ENCODE results near the gene BICRA. TPM values are rescaled to one million over a fixed set of nuclear protein-coding genes. Genes with fewer than 3 reads are reported as not detected.

BICRA gene
- total and polyA plus RNA-seq, 9 of the 15 experiments (the other 6 are each of a cell fraction or from before 2014, with no cell fraction given) = 0.01 to 8.8 (median 1.2) TPM

DNA sequence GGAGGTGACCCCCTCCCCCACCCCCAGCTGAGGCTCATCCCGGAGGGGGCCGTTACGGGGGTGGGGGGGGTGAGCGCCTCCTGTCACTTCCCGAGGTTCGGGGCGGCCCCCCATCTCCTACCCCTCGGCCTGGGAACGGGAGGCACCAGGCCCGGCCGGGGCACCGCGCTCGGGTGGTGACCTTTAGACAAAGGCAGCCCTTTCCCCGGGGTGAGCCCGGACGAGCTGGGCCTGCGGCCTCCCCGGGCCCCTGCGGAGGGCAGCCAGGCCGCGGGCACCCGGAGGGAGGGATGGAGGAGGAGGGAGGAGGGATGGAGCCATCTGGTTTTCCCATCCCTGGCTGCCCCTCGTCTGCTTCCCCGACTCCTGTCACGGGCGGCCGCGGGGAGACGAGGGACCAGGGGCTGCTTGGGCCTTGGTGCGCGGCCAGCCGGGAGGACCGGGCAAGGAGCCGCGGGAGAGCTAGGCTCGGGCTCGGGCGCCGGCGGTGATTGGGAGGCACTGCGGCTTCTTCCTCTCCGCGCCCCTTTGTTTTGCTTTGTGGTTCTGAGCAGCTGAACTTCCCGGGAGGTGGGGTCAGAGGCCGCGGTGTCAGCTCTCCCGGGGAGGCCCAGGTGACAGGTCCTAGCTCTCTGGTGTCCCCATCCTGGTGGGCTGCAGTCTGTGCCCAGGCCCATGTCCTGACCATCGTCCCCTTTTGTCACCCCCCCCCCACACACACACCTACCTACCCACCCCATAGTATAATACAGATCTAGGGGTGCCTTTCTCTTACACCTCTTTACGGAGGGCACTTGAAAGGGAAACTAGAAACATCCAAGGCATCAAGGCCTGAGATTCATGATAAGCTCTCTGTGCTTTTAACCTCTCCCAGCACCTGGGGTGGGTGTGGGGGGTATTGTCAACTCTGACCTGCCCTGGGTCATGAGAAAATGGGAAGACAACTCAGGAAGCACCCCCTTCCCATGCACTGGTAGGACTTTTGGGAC is 1.3 kb downstream of the BICRA start (continued):
- TF ChIP-seq, protein P1, sequence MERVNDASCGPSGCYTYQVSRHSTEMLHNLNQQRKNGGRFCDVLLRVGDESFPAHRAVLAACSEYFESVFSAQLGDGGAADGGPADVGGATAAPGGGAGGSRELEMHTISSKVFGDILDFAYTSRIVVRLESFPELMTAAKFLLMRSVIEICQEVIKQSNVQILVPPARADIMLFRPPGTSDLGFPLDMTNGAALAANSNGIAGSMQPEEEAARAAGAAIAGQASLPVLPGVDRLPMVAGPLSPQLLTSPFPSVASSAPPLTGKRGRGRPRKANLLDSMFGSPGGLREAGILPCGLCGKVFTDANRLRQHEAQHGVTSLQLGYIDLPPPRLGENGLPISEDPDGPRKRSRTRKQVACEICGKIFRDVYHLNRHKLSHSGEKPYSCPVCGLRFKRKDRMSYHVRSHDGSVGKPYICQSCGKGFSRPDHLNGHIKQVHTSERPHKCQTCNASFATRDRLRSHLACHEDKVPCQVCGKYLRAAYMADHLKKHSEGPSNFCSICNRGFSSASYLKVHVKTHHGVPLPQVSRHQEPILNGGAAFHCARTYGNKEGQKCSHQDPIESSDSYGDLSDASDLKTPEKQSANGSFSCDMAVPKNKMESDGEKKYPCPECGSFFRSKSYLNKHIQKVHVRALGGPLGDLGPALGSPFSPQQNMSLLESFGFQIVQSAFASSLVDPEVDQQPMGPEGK (CRISPR knock-in tag; IDR thresholded peaks at IDR 0.05; ENCODE audit: borderline replicate concordance) = no peak
- TF ChIP-seq PHB (CRISPR knock-in tag; IDR thresholded peaks at IDR 0.05) (0 out of 2 replicates have a peak, but pooled peaks have one; percentile 52), KDM5B (IDR thresholded peaks at IDR 0.05; ENCODE audit: insufficient replicate concordance, low read depth, low read length) (peak; percentile 27), POLR2B (IDR thresholded peaks at IDR 0.05; ENCODE audit: low read depth, partially characterized antibody) (no peak), HMGN3 (IDR thresholded peaks at IDR 0.05; ENCODE audit: borderline replicate concordance, extremely low read depth, insufficient read length, low read depth, low read length) (peak; percentile 24), HCFC1 (IDR thresholded peaks at IDR 0.05; ENCODE audit: low read depth, low read length) (no peak), SRSF7 (optimal IDR thresholded peaks at IDR 0.05; ENCODE audit: low read depth, low read length) (peak; percentile 44), CCNT2 (IDR thresholded peaks at IDR 0.05; ENCODE audit: borderline replicate concordance, extremely low read depth, insufficient read length, low read depth, low read length) (peak; percentile 17), HDAC2 (IDR thresholded peaks at IDR 0.05) (no peak), RB1 (IDR thresholded peaks at IDR 0.05; ENCODE audit: low read depth) (peak; percentile 27; the same call in 1 of the 2 replicates), PHF8 (IDR thresholded peaks at IDR 0.05; ENCODE audit: borderline replicate concordance, low read length) (peak; percentile 27; the same call in 1 of the 2 replicates), ZNF263 (CRISPR knock-in tag; IDR thresholded peaks at IDR 0.05; ENCODE audit: borderline replicate concordance) (peak; percentile 94), ZKSCAN1 (IDR thresholded peaks at IDR 0.05; ENCODE audit: low read depth, low read length) (no peak), RUNX1 (IDR thresholded peaks at IDR 0.05; ENCODE audit: low read depth) (no peak), ESRRA (IDR thresholded peaks at IDR 0.05; ENCODE audit: borderline replicate concordance, low read depth) (peak; percentile 42; the same call in 1 of the 2 replicates), NR2C1 (IDR thresholded peaks at IDR 0.05) (peak; percentile 55), NR2C1 (tag; IDR thresholded peaks at IDR 0.05) (peak; percentile 56), SIRT6 (IDR thresholded peaks at IDR 0.05; ENCODE audit: low read depth, low read length) (no peak), CHD1 (IDR thresholded peaks at IDR 0.05; ENCODE audit: low read length) (peak; percentile 82), FUS (optimal IDR thresholded peaks at IDR 0.05; ENCODE audit: low read depth, low read length) (peak; percentile 34)
- TF ChIP-seq, protein P2, sequence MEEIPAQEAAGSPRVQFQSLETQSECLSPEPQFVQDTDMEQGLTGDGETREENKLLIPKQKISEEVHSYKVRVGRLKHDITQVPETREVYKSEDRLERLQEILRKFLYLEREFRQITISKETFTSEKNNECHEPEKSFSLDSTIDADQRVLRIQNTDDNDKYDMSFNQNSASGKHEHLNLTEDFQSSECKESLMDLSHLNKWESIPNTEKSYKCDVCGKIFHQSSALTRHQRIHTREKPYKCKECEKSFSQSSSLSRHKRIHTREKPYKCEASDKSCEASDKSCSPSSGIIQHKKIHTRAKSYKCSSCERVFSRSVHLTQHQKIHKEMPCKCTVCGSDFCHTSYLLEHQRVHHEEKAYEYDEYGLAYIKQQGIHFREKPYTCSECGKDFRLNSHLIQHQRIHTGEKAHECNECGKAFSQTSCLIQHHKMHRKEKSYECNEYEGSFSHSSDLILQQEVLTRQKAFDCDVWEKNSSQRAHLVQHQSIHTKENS (CRISPR knock-in tag; IDR thresholded peaks at IDR 0.05) = no peak
- TF ChIP-seq, protein P3, sequence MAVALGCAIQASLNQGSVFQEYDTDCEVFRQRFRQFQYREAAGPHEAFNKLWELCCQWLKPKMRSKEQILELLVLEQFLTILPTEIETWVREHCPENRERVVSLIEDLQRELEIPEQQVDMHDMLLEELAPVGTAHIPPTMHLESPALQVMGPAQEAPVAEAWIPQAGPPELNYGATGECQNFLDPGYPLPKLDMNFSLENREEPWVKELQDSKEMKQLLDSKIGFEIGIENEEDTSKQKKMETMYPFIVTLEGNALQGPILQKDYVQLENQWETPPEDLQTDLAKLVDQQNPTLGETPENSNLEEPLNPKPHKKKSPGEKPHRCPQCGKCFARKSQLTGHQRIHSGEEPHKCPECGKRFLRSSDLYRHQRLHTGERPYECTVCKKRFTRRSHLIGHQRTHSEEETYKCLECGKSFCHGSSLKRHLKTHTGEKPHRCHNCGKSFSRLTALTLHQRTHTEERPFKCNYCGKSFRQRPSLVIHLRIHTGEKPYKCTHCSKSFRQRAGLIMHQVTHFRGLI (CRISPR knock-in tag; IDR thresholded peaks at IDR 0.05) = no peak

Data from K562 (cell line).